DMS 273 treated with DMSO at 0.1 percent for 48 hours (cell line): ENCODE results near the gene HMOX2.

Experiments
- DNase-seq: peaks from one replicate; lab custom pipeline; 2025; lab: John Stamatoyannopoulos, UW

HMOX2 gene

GRCh38 chr16:4525069-4525468 lies 48.9 kb downstream of the HMOX2 start:
- DNase-seq, result no peak

DNA sequence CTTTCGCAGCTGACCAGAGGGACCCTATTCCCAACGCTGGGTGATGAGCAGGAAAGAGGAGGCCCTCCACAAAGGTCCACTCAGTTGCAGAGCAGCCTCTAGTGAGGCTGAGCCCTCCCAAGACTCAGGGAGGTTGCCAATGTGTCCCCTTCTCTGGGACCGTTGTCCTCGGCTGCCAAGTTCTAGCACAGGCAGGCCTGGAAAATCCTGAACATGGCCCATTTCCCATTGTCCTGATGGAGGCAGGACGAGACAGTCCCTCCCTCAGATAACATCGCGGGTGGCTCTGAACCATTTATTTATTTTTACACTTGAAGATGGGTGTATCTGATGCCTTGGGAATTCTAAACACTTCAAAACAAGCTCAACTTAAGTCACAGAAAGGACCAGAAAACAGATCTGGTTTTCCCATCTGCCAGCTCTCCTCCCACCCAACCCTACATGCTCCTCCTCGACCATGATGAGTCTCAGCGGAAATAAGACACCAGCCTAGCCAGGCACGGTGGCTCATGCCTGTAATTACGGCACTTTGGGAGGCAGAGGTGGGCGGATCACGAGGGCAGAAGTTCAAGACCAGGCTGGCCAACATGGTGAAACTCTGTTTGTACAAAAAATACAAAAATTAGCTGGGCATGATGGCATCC lies 49.6 kb downstream of the HMOX2 start:
- DNase-seq, result no peak

DNA sequence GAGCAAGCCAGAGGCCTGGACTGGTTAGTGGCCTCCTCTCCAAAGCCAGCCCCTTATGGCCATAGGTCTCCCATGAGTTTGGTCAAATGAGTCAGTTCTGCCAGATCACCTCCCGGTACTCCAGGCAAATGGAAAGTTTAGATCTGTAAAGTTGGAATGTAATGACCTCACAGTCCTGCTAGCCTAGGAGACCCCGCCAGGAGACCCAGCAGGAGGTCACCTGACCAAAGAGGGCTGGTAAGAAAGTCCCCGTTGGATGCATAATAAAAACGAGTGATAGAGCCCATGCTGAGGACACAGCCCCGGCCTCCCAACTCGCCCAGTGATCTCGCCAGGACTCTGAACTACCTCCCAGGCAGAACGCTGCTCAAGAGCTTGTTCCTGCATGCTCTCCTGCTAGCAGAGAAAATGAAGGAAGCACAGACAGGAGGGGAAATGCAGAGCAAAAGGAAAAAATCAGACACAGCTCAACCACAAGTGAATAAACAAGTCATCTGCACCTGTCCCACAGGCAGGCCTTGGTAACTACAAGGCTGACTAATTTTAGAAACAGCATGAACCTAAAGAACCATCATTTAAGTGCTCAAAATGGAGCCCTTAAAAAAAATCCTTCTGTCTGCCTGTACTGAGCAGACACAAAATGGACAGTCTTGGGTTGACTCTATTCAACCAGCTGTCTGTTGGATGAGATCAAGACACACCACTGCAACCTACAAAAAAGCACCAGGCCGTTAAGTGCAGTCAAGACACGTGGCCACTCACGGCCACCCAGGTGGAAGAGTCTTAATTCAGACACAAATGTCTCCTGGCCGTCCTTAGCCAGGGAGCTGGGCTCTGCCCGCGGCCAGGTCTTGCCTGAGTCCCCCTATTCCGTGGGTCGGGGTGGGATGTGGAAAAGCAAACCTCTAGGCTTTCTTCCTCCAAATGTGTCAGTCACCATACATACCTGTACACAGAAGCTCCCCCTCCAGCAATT lies 53.2 kb downstream of the HMOX2 start:
- DNase-seq, result no peak

- no peak for DNase-seq
Observed at GRCh38 chr16:4531811-4532210, 55.6 kb downstream of the HMOX2 start.

DNA sequence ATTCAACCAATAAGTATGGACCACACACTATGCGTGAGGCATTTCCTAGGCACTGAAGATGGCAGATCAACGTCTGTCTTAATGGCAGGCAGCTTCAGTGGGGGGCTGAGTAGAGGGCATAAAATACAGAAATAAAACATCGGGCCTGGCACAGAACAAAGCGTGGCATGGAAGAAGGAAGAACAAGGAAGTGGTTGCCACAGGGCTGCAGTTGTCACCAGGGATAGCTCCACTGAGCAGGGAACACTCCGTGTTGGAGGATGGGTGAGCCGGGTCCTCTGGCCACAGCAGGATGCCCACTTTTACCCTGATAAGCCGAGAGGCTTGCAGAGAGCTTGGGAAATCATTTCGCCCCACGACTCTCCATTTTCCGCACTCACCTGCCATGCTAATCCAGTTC lies 56.0 kb downstream of the HMOX2 start:
- no peak for DNase-seq

- DNase-seq, result no peak
Observed at GRCh38 chr16:4533490-4533889, 57.3 kb downstream of the HMOX2 start.

DNA sequence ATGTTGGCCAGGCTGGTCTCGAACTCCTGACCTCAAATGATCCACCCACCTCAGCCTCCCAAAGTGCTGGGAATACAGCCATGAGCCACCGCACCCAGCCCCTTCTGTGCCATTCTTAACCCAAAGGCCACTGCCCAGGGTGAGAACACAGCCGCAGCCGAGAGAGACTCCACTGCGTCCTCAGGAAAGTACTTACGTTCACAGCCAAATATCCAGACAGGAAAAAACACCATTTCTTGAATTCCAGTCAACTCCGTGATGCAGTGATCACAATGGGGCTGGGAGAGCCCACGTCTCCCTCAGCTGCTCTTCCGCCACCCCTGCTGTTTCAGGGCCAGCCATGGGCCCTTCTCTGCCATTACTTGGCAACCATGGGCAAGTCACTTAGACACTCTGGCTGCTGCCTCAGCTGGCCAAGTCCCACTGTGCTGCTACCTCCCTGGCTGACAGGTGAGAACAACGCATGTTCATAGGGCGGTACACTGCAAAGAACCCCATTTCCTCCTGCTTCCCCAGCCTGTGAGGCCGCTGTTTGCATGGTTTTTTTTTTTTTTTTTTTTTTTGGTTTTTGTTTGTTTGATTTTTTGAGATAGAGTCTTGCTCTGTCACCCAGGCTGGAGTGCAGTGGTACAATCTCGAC lies 58.1 kb downstream of the HMOX2 start:
- no peak for DNase-seq

DNA sequence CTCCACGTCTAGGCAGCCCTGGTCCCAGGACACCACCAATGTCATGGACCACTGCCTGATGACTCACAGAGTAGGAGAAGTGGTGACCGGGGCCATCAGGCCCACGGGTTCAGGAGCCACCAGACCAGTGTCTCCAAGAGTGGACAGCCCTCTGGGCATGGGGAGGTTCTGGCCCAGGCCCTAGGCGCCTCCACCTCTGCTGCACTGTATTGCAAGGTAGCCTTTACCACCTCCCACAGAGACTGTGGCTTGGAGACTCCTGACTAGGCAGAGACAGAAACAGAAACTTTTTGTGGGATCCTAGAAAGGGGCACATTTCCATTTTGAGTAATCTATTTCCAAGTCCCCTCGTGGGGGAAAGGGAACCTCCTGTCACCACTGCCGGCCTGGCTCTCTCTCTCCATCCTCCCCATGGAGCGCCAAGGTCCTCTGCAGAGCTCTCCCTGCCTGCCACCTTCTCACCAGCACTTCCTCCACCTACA lies 59.5 kb downstream of the HMOX2 start:
- DNase-seq, result no peak

GRCh38 chr16:4536391-4537106 lies 60.4 kb downstream of the HMOX2 start:
- DNase-seq, result no peak

DNA sequence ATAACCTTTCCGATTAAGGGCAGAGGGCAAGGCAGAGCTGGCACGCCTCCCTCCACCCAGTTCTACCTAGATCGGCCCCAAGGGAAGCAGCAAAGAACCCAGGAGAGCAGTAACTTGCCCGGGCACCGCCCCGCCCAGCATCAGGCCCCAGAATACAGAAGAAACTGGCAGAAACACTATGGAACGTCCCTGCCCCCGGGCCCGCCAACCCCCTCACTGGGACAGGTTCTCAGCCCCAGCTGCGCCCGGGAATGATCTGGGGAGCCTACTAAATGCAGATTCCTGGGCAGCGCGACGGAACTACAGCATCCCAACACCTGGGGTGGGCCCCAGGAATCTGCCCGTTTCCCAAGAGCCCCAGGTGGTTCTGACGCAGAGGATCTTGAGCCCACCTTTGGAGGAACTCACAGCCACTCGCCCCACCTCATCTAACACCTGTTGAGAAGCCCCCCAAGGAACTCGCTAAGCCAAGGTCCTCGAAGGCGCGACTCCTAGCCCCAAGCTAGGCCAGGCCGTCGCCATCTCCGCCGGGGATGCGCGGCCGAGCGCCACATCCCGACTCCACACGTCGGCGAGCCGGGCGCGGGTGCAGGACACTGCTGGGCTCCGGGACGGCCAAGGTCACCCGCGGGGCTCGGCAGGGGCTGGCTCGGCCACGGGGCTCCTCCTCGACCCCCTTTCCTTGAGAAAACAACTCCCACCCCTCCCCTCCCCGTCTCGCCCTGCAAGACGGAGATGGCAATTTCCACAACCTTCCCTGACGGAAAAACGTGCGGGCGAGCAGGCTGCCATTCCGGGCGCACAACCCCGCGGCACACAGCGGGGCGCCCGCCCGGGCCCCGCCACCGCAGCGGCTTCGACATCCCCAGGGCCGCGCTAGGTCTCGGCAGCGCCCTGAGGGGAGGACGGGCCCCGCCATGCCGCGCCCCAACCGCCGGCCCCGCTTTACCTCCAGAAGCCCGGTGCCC lies 61.5 kb downstream of the HMOX2 start:
- DNase-seq, result no peak

- DNase-seq, result peak; percentile 85
Observed at GRCh38 chr16:4538350-4539235, 62.4 kb downstream of the HMOX2 start, which contains the start of gene CDIP1. TSS of gene CDIP1 (minus strand) at chr16:4538773. CDS start at chr16:4514130, 24,643 bp downstream.

DNA sequence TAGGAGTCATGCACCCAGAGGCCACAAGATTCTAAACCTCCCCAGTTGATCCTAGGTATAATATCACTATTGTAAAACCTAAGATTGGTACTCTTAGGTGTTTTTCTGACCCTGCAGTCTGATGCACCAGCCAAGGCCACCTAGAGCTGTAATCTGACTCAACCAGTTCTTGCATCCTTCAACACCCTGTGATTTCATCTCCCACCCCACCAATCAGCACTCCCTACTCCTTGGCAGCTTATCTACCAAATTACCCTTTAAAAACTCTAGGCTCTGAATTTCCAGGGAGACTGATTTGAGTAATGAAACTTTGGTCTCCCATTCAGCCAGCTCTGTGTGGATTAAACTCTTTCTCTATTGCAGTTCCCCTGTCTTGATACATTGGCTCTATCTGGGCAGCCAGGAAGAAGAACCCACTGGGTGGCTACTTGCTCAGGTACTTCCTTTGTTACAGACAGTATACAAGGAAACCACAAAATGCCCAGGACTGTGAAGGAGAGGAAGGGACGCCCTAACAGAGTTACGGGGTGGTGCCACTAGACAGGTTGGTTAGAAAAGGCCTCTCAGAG lies 63.6 kb downstream of the HMOX2 start:
- DNase-seq, result no peak

GRCh38 chr16:4544473-4544872 lies 68.3 kb downstream of the HMOX2 start:
- DNase-seq, result no peak

DNA sequence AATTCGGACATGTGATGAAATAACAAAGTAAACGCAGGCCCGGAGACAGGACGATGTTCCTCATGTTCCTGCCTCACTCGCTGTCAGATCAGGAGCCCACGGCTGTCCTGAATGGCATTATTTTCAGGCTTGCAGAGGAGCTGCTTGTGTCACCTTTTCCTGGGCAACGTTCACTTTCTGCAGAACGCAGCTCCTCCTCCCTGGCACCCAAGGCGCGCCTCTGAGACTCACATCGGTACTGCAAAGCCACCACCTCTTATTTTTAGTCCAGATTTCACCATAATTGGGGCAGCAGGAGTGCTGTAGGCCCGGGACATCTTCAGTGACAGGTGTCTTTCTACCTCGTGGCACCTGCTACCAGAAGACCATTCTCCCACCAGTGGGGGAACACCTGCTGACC lies 71.9 kb downstream of the HMOX2 start:
- DNase-seq, result no peak

DNA sequence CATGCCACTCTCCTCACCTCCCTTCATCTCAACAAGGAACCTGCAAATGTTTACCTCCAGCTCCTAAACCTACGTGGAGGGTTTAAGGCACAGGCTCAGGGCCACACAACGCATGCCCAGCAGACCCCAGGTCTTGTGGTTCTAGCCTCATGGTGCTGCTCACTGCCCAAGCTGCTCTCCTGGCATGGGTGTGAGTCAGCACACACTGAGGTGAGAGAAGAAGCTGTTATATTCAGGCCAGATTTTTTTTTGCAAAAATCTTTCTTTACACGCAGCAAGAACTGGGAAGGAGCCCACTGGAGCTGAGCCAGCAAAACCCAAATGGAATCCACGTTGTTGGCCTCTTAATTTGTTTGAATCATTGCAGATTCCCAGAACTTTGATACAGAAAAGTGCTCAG lies 74.4 kb downstream of the HMOX2 start:
- DNase-seq, result no peak

GRCh38 chr16:4552541-4552940 lies 76.3 kb downstream of the HMOX2 start:
- DNase-seq, result no peak

GRCh38 chr16:4556112-4556511 lies 79.9 kb downstream of the HMOX2 start, which contains the start of gene C16orf96:
TSS of gene C16orf96 (plus strand) at chr16:4556340. CDS start at chr16:4556490, 150 bp downstream.
- no peak for DNase-seq

- no peak for DNase-seq
Observed at GRCh38 chr16:4556580-4556979, 80.4 kb downstream of the HMOX2 start.

- DNase-seq, result no peak
Observed at GRCh38 chr16:4557973-4558372, 81.8 kb downstream of the HMOX2 start.
